HepG2 (cell line): Measurements from ENCODE around the gene NCKAP1. TPM values are rescaled to one million over a fixed set of nuclear protein-coding genes. Genes with fewer than 3 reads are reported as not detected.

Experiments
- ASH2L ChIP-seq: fragments of 300-600, 200-600 bp; sonication (generic); IDR thresholded peaks from 2 replicates; pipeline ENCODE4 v1.7.0; 2017; ENCODE audit warnings: low read depth, mild to moderate bottlenecking, moderate library complexity, mixed read lengths, low read length; ENCODE audit not compliant: insufficient read length
- ATF7 ChIP-seq, 2 experiments: fragments of 450-650 bp in 1 of 2; sonication (generic) in 1 of 2; formaldehyde crosslinking in 1 of 2; IDR thresholded peaks; 2 replicates each; pipeline versions ENCODE4 v1.4.0 to v1.6.1; 2016 to 2020; ENCODE audit warnings: antibody characterized with exemption in 1 of 2, mild to moderate bottlenecking in 1 of 2, missing genetic modification reagents in 1 of 2
- BCL6 ChIP-seq: IDR thresholded peaks from 2 replicates; pipeline ENCODE4 v1.6.1; 2016; ENCODE audit warnings: missing genetic modification reagents, missing compliant biosample characterization
- HOXA5 ChIP-seq: sonication (generic); formaldehyde crosslinking; IDR thresholded peaks from 2 replicates; pipeline ENCODE4 v1.4.0; 2020; ENCODE audit warnings: missing genetic modification reagents
- JUND ChIP-seq: sonication (generic); formaldehyde crosslinking; IDR thresholded peaks from 2 replicates; pipeline ENCODE4 v1.8.0; 2022; ENCODE audit warnings: mild to moderate bottlenecking, missing genetic modification reagents
- KDM3A ChIP-seq: IDR thresholded peaks from 2 replicates; pipeline ENCODE4 v1.6.1; 2018; ENCODE audit warnings: low read depth, missing compliant biosample characterization
- MAF1 ChIP-seq: sonication (generic); formaldehyde crosslinking; IDR thresholded peaks from 2 replicates; pipeline ENCODE4 v1.5.0; 2020; ENCODE audit warnings: missing genetic modification reagents, borderline replicate concordance
- MIER3 ChIP-seq: IDR thresholded peaks from 2 replicates; pipeline ENCODE4 v1.6.1; 2016; ENCODE audit warnings: missing compliant biosample characterization, borderline replicate concordance
- NCOR1 ChIP-seq: fragments of 200-600 bp; sonication (generic); IDR thresholded peaks from 2 replicates; pipeline ENCODE4 v1.7.0; 2017; ENCODE audit warnings: antibody characterized with exemption, low read length, borderline replicate concordance
- NFATC3 ChIP-seq: sonication (generic); formaldehyde crosslinking; IDR thresholded peaks from 2 replicates; pipeline ENCODE4 v1.5.1; 2020; ENCODE audit warnings: mild to moderate bottlenecking, missing genetic modification reagents
- NFE2L1 ChIP-seq: sonication (generic); formaldehyde crosslinking; IDR thresholded peaks from 2 replicates; pipeline ENCODE4 v1.4.0; 2020; ENCODE audit warnings: missing genetic modification reagents, mild to moderate bottlenecking, borderline replicate concordance
- NFE2L2 ChIP-seq: fragments of 150-350 bp; IDR thresholded peaks from 2 replicates; pipeline ENCODE4 v1.6.1; 2014; ENCODE audit warnings: low read length
- ZBTB1 ChIP-seq: sonication (generic); formaldehyde crosslinking; IDR thresholded peaks from 2 replicates; pipeline ENCODE4 v1.4.0; 2020; ENCODE audit warnings: missing genetic modification reagents, borderline replicate concordance
- ZNF143 ChIP-seq: sonication (generic); formaldehyde crosslinking; IDR thresholded peaks from 2 replicates; pipeline ENCODE4 v1.4.0; 2020; ENCODE audit warnings: missing genetic modification reagents
- ZNF20 ChIP-seq: sonication (generic); formaldehyde crosslinking; IDR thresholded peaks from 2 replicates; pipeline ENCODE4 v1.4.0; 2020; ENCODE audit warnings: mild to moderate bottlenecking, moderate library complexity, missing genetic modification reagents
- ZNF333 ChIP-seq: sonication (generic); formaldehyde crosslinking; IDR thresholded peaks from 2 replicates; pipeline ENCODE4 v1.4.0; 2020; ENCODE audit warnings: mild to moderate bottlenecking, missing genetic modification reagents, borderline replicate concordance
- ZNF354B ChIP-seq: sonication (generic); formaldehyde crosslinking; IDR thresholded peaks from 2 replicates; pipeline ENCODE4 v1.8.0; 2022; ENCODE audit warnings: mild to moderate bottlenecking, missing genetic modification reagents
- ZNF678 ChIP-seq: sonication (generic); formaldehyde crosslinking; IDR thresholded peaks from 2 replicates; pipeline ENCODE4 v1.4.0; 2020; ENCODE audit warnings: mild to moderate bottlenecking, missing genetic modification reagents
- polyA plus RNA-seq, 8 experiments: library from polyadenylated mRNA; depleted of rRNA in 3 of 8; stranded (reverse) in 7 of 8; unstranded in 1 of 8; fragments of >200 nt; fragmentation: Illumina TruSeq in 4 of 8; extraction: Trizol in 4 of 8; gene quantifications; 2 replicates each; pipeline versions ENCODE4 v1.2.1 to v1.2.3, GENCODE V29; 2011 to 2016; ENCODE audit warnings: low read depth in 4 of 8, missing spikeins in 1 of 8, mixed read lengths in 1 of 8; ENCODE audit not compliant: insufficient read depth in 1 of 8
- total RNA-seq, 5 experiments: library from RNA; depleted of rRNA; stranded (reverse); fragments of >200 nt; fragmentation: Illumina TruSeq; extraction: Trizol; gene quantifications; 2 replicates each; pipeline ENCODE4 v1.2.3, GENCODE V29; 2016; ENCODE audit warnings: low read depth in 1 of 5
- TF ChIP-seq, protein P1 (sequence below): IDR thresholded peaks from 2 replicates; pipeline ENCODE4 v1.6.1; 2016; ENCODE audit warnings: low read depth, control low read depth
- TF ChIP-seq, protein P2 (sequence below): sonication (generic); formaldehyde crosslinking; IDR thresholded peaks from 2 replicates; pipeline ENCODE4 v1.4.0; 2020; ENCODE audit warnings: mild to moderate bottlenecking, low read depth, missing genetic modification reagents
- TF ChIP-seq, protein P3 (sequence below): sonication (generic); formaldehyde crosslinking; IDR thresholded peaks from 2 replicates; pipeline ENCODE4 v1.5.0; 2020; ENCODE audit warnings: missing genetic modification reagents
- TF ChIP-seq, protein P4 (sequence below): sonication (generic); formaldehyde crosslinking; IDR thresholded peaks from 2 replicates; pipeline ENCODE4 v1.4.0; 2020; ENCODE audit warnings: low read depth, mild to moderate bottlenecking, missing genetic modification reagents
- TF ChIP-seq, protein P5 (sequence below): sonication (generic); formaldehyde crosslinking; IDR thresholded peaks from 2 replicates; pipeline ENCODE4 v1.8.0; 2022; ENCODE audit warnings: low read depth, missing genetic modification reagents

NCKAP1 gene
- total and polyA plus RNA-seq, 2 of the 13 experiments (the other 11 are each of a cell fraction or from before 2014, with no cell fraction given), result 72.1 to 96.3 TPM

DNA sequence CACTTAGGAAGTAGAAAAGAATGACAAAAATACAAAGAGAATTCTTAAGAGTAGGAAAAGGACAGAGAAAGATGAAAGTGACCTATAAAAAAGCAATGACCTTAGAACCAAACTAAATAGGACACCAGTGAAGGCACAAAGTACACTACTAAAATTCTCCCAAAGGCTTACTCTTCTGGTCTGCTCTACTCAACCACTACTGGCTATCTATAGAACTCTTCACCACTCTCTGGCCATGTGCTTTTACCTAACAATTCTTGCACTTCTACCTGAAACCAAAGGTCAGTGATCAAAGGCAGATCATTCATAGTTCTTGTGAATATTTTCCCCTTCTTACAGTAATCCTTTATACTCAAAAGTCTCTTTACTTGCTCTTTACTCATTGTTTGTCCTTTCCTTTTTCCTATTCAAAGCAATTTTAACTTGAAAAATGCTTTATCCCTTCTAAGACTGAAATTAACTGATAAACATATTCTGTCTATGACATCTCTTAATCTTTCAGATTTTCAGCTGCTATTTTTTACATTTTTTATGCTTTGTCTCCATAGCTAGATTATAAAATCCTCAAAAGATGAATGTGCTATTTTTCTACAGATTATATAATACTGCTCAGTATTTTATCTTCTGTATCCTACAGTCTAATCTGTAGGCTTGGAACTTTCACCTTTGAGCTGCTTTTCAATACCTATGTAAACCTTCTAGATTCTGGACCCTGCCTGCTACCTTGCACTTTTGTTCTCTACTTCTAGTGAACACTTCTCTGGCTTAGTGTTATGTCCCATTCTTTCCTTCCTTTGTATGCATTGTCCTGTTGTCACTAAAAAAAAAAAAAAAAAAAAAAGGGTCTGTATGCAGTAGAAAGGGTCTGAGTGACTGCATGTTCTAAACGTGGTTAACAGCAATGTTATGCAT is 64.6 kb downstream of the NCKAP1 start (continued):
- TF ChIP-seq, protein P1, sequence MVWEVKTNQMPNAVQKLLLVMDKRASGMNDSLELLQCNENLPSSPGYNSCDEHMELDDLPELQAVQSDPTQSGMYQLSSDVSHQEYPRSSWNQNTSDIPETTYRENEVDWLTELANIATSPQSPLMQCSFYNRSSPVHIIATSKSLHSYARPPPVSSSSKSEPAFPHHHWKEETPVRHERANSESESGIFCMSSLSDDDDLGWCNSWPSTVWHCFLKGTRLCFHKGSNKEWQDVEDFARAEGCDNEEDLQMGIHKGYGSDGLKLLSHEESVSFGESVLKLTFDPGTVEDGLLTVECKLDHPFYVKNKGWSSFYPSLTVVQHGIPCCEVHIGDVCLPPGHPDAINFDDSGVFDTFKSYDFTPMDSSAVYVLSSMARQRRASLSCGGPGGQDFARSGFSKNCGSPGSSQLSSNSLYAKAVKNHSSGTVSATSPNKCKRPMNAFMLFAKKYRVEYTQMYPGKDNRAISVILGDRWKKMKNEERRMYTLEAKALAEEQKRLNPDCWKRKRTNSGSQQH, result no peak
- TF ChIP-seq ZBTB1 (no peak), MIER3 (no peak), HOXA5 (CRISPR knock-in tag) (no peak), ZNF143 (CRISPR knock-in tag) (no peak), ZNF20 (CRISPR knock-in tag) (peak; percentile 89), NFATC3 (CRISPR knock-in tag) (no peak), ZNF354B (no peak), NFE2L1 (CRISPR knock-in tag) (no peak), BCL6 (peak; percentile 24; the same call in 1 of the 2 replicates), ATF7 (IDR thresholded peaks at IDR 0.05) (no peak), ATF7 (CRISPR knock-in tag; IDR thresholded peaks at IDR 0.05) (no peak), MAF1 (CRISPR knock-in tag) (no peak), ASH2L (no peak), NCOR1 (peak; percentile 95), NFE2L2 (no peak), ZNF333 (CRISPR knock-in tag) (no peak), ZNF678 (no peak), KDM3A (CRISPR knock-in tag) (no peak), JUND (CRISPR knock-in tag) (no peak)
- TF ChIP-seq, protein P2, sequence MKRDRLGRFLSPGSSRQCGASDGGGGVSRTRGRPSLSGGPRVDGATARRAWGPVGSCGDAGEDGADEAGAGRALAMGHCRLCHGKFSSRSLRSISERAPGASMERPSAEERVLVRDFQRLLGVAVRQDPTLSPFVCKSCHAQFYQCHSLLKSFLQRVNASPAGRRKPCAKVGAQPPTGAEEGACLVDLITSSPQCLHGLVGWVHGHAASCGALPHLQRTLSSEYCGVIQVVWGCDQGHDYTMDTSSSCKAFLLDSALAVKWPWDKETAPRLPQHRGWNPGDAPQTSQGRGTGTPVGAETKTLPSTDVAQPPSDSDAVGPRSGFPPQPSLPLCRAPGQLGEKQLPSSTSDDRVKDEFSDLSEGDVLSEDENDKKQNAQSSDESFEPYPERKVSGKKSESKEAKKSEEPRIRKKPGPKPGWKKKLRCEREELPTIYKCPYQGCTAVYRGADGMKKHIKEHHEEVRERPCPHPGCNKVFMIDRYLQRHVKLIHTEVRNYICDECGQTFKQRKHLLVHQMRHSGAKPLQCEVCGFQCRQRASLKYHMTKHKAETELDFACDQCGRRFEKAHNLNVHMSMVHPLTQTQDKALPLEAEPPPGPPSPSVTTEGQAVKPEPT (CRISPR knock-in tag), result no peak
- TF ChIP-seq, protein P3, sequence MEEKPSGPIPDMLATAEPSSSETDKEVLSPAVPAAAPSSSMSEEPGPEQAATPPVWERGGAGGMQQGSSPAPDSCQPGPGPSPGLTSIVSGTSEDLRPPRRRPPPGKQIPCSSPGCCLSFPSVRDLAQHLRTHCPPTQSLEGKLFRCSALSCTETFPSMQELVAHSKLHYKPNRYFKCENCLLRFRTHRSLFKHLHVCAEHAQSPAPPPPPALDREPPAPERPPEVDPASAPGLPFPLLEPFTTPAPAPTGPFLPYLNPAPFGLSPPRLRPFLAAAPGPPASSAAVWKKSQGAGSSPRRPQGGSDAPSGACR (CRISPR knock-in tag), result no peak
- TF ChIP-seq, protein P4, sequence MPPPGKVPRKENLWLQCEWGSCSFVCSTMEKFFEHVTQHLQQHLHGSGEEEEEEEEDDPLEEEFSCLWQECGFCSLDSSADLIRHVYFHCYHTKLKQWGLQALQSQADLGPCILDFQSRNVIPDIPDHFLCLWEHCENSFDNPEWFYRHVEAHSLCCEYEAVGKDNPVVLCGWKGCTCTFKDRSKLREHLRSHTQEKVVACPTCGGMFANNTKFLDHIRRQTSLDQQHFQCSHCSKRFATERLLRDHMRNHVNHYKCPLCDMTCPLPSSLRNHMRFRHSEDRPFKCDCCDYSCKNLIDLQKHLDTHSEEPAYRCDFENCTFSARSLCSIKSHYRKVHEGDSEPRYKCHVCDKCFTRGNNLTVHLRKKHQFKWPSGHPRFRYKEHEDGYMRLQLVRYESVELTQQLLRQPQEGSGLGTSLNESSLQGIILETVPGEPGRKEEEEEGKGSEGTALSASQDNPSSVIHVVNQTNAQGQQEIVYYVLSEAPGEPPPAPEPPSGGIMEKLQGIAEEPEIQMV (CRISPR knock-in tag), result no peak
- TF ChIP-seq, protein P5, sequence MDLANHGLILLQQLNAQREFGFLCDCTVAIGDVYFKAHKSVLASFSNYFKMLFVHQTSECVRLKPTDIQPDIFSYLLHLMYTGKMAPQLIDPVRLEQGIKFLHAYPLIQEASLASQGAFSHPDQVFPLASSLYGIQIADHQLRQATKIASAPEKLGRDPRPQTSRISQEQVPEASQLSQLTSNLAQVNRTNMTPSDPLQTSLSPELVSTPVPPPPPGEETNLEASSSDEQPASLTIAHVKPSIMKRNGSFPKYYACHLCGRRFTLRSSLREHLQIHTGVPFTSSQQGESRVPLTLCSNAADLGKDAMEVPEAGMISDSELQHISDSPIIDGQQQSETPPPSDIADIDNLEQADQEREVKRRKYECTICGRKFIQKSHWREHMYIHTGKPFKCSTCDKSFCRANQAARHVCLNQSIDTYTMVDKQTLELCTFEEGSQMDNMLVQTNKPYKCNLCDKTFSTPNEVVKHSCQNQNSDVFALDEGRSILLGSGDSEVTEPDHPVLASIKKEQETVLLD, result no peak
